ENCODE results near the gene SLCO4A1. TPM values are rescaled to one million over a fixed set of nuclear protein-coding genes. Genes with fewer than 3 reads are reported as not detected.

The SLCO4A1 gene
- total RNA-seq, 1 donor from 2014 or later: 24.1 TPM

DNA sequence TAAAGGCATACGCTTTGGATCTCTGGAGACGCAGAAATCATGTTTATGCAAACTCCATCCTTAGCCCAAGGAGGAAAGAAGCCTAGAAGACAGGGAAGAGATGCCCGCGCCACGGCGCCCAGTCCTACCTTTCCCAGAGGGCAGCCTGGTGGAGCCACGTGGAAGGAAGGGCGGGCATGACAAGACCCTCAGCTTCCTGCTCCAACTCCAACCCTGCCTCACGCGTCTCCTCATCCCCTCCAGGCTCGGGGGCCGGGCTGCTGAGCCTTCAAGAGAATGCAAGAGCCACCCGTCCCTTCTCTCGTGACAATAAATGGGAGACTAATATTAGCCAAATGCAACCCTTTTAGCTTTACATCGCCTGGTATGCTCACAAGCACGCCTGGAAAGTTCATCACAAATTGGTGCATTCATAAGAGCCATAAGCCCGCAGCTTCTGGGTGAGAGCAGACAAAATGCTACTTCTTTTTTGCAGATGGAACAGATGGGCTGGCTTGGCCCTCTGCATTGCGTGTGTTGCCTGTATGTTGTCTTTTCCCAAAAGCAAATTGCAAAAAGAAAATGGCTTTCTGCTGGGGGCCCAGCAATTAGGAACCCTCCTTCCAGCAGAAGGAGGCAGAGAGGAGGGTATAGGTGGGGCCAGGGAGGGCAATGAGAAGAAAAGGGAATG, 58.1 kb downstream of the SLCO4A1 start:
- DNase-seq (ENCODE audit: low spot score): no peak

DNA sequence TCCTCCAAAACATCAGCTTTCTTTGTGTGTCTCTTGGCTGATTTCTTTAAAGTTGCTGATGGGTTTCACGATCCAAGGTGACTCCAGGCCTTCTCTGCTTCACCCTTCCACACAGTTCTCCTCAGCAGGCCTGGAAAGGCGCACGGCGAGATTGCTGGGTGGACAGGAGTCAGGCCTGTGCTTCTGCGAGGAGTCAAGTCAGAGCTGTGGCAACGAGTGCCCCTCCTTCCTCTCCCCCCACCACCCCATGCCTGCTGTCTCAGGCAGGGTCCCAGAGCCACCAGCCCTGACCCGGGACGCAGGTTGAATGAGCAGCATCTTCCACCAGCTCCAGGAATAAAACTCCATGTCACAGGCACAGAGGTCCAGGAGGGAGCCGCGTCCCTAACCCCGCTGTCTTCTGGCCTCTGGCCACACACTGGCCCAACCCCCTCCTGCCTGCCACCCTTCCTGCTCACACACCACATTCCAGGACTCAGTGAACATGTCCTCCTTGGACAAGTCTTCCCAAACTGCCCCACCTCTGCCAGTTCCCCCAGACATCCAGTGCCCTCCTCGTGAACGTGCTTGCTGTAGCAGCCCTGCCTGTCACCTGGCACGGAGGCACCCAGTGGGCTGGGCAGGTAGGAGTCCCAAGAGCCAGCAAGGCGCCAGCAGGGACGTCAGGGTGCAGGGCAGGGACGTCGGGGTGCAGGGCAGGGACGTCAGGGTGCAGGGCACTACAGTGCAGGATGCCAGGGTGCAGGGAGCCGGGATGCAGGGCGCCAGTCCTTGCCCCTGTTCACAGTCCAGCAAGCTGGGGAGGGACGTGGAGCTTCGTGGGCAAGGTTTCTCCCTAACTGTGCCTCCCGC, 59.1 kb downstream of the SLCO4A1 start:
- DNase-seq (ENCODE audit: low spot score): no peak

- DNase-seq (ENCODE audit: low spot score): no peak
These were observed 59.7 kb downstream of the SLCO4A1 start for GRCh38 chr20:62702013-62702300.

DNA sequence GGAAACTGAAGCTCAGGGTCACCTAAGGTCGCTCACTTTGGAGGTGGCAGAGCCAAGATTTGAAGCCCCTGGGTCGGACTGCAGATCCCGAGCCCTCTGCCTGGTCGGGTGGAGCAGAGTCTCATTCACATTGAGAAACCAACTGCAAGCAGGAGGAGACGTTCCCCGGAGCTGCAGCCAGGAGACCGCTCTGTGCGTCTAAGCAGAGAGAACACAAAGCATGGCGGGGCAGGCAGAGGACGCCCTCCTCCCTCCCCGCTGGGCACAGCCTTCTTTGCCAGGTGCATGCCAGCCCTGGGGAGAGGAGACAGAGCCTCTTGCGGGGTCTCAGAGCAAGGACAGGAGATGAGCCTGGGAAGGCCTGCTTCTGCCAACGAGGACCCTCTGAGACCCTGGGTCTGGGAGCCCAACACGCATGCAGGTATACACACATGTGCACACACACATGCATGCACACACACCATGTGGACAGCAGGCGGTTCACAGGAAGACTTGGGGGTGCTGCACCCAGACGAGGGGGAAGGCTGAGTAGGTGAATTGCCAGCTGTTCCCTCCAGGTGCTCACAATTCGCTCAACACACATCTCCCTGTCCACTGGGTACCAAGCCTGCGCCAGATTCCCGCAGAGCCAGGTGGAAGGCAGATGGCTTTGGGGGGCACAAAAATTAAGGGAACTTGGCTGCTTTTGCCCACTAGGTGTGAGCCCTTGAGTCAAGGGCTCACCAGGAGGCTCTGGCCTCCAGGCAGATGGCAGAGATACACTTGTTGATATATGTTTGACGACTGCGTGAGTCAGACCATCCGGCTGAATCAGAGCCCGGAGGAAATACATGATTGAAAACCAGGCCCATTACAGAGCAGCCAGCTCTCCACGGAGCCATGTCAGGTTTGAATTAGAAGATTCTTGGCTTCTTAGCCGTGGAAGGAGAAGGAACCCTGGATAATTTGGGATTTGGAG, 60.9 kb downstream of the SLCO4A1 start:
- DNase-seq (ENCODE audit: low spot score): peak; percentile 22

GRCh38 chr20:62703853-62704228, 61.5 kb downstream of the SLCO4A1 start:
- no peak for DNase-seq (ENCODE audit: low spot score)

DNA sequence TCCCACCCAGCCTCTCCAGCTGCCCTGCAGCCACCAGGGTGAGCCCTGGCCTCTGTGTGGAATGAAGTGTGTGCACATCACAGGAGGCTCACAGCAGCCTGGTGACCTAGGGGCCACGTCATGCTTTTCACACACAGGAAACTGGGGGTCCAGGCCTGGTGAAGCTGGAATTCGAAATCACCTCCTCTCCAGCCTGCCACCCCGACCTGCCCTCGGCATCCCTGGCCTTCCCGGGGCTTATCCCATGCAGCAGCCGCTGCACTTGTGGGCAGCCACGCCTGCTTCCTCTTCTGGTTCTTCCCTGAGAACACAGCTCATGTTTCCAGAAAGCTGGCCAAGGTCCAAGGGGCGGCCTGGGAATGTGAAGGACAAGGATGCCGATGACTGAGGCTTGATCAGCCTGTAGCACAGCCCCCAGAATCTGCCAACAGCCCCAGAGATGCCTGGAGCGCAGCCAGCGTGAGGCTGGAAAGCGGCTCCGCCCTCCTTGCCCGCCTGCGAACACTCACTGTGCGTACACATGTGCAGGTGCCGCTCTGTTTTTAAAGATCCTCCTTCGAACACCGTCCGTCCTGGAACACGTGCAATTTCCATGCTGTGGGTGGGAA, 62.1 kb downstream of the SLCO4A1 start:
- DNase-seq (ENCODE audit: low spot score): peak; percentile 93

GRCh38 chr20:62705627-62706026, 63.3 kb downstream of the SLCO4A1 start:
- no peak for DNase-seq (ENCODE audit: low spot score)

- no peak for DNase-seq (ENCODE audit: low spot score)
These were observed 64.0 kb downstream of the SLCO4A1 start for GRCh38 chr20:62706344-62706743.

DNA sequence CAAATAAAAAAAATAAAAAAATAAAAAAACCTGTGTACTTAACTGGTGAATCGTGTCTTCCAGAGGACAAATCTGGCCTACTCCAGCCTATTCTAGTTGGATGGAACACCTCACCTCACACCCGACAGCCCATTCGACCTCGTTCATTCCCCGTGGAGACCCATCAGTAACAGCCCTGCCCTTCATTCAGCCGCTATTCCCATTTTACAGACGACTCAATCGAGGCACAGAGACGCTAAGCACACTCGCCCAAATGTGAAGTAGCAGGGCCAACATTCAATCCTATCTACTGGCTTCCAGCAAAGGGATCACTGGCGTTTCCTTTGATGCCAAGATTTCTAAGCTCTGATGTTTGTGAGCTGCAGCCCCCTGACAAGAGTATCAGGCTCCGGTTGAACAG, 64.6 kb downstream of the SLCO4A1 start:
- no peak for DNase-seq (ENCODE audit: low spot score)

DNA sequence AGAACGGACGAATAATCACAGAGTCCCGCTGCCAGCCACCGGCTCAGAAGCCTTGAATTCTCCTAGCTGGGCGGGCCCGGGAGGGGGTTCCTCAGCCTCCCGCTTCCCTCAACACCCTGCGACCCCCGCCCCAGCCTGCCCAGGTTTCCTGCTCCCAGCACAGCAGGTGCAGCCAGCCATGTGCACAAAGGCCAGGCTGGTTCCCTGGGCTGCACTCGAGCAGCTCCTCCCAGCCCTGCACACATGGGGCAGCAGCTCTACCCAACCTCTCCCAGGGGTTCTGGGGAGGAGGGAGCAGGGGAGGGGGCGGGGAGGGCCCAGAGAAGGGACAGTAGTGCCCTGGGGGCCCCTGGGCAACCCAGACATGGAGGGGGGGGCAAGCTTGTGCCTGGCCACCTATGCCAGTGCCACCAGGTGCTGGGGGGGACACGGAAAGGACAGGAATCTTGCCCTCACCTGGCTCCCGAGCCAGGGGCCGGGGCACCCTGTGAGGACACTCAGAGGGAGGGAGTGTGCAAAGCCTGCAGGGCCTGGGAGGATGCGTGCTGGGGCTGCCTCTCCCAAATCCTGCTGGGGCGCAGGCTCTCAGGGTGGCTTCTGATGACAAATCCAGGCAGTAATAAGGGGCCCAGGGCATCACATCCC, 65.1 kb downstream of the SLCO4A1 start:
- DNase-seq (ENCODE audit: low spot score): no peak

DNA sequence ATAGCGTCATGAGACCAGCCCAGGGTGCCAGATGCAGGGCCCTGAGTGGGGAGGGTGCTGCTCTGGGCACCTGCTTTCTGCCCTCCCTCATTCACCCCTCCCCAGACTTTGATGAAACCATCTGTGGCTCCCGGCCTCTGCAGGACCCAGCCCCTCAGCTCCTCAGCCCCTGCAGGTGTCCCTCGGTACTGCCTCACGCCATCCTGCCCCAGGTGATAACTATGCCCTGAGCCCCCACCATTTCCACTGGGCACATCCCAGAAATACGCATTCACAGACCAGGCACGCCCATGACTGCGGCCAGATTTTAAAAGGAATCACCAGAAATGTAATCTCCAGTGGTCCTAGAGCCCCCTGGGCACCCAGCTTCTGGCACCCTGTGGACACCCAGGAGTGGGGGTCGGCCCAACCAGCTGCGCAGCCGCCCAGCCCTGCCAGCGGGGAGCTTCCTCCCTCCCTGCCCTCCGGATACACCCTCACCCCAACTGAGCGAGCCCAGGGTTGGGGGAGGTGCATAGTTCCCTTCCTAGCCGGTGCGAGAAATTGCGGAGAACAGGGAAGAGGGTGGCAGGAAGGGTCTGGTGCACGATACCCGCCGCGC, 65.7 kb downstream of the SLCO4A1 start:
- DNase-seq (ENCODE audit: low spot score): no peak

DNA sequence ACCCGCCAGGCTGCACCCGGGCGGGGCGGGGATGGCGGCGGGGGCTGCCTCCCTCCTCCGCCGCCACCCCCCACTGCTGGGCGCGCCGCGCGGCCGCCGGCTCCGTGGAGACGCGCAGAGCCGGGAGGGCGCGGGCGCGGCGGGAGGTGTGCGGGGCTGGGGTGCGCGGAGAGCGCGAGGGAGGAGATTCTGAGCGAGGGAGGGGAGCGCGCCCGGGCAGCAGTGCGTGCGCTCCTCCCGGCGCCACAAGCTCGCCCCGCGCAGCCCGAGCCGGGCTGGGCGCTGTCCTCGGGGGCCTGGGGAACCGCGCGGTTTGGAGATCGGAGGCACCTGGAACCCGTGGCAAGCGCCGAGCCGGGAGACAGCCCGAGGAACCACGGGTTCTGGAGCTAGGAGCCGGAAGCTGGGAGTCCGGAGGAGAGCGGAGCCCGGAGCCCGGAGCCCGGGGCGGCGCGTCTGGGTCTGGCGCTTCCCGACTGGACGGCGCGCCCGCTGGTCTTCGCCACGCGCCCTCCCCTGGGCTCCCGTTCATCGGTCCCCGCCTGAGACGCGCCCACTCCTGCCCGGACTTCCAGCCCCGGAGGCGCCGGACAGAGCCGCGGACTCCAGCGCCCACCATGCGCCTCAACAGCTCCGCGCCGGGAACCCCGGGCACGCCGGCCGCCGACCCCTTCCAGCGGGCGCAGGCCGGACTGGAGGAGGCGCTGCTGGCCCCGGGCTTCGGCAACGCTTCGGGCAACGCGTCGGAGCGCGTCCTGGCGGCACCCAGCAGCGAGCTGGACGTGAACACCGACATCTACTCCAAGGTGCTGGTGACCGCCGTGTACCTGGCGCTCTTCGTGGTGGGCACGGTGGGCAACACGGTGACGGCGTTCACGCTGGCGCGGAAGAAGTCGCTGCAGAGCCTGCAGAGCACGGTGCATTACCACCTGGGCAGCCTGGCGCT, 66.6 kb downstream of the SLCO4A1 start, which contains the start of gene NTSR1:
NTSR1 (plus strand) TSS at position 246 of the 946 bp plus-strand sequence; CDS start at position 618, 372 bp downstream.
- DNase-seq (ENCODE audit: low spot score): no peak

- no peak for DNase-seq (ENCODE audit: low spot score)
These were observed 67.2 kb downstream of the SLCO4A1 start for GRCh38 chr20:62709537-62709905.

GRCh38 chr20:62710221-62710885, 68.0 kb downstream of the SLCO4A1 start:
- no peak for DNase-seq (ENCODE audit: low spot score)

DNA sequence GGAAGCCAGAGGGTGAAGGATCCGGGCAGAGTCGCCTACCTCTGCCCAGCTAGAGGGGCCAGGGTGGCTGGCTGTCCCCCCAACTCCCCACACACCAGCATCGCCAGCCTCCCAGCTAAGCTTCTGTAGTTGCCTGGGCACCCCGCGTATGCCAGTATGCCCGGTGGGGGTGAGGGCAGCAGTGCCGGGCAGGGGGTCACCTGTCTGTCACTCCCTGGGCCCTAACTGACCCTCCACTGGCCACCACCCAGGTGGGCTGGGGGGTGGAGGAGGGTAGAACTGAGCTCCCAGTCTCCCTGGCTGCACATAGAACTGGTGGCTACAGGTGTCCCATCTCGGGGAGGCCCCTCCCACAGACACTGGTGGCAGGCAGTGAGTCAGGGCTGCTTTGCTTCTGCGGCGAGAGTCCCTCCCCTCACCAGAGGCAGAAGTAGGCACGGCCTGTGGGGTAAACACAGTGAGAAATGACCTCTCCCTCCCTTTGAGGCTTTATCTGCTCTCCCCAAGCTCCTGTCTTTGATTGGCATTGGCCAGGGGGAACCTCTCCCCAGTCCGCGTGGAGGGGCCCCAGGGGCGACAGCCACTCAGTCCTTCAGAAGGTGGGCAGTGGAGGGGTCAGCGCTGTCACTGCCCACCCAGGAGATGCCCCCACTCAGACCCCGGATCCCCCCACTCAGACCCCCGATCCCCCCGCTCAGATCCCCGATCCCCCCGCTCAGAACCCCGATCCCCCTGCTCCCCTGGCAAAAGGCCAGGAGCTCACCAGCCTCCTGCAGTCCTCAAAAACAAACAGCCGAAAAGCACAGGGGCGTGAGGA, 68.8 kb downstream of the SLCO4A1 start:
- DNase-seq (ENCODE audit: low spot score): no peak

- no peak for DNase-seq (ENCODE audit: low spot score)
These were observed 69.4 kb downstream of the SLCO4A1 start for GRCh38 chr20:62711703-62712101.

DNA sequence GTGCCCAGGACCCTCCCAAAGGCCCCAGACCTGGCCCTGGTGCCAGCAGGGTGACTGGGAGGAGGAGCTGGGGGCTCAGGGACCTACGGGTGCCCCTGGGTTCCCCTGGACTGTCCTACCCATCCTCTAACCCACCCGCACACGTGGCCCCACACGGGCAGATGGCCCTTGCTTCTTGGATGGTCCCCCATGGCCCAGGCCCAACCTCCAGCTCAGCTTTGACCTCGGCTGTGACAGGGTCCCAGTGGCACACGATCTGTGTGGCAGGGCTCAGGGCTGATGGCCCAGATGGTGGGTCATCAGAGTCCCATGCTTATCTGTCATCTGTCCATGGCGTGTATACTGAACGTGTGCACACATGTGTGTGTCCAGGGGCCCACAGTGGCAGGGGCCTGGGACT, 70.3 kb downstream of the SLCO4A1 start:
- DNase-seq (ENCODE audit: low spot score): no peak

GRCh38 chr20:62714006-62714405, 71.7 kb downstream of the SLCO4A1 start:
- DNase-seq (ENCODE audit: low spot score): no peak

All from umbilical cord (tissue), 2 donors.